ENCODE results near the gene ATXN7L1.

GRCh38 chr7:105674200-105674920 lies 202.0 kb downstream of the ATXN7L1 start:
- TF ChIP-seq CTCF (IDR thresholded peaks at IDR 0.05) (no peak), POLR2A (IDR thresholded peaks at IDR 0.05) (no peak)
